Gastrocnemius medialis (tissue), 4 donors: ENCODE measurements around the gene TSNAXIP1.

Source experiments
- CTCF ChIP-seq, 5 experiments: fragments of 450-650 bp in 3 of 5; fragments of 200-600 bp in 2 of 5; sonication (generic) in 2 of 5; IDR thresholded peaks in 4 of 5; conservative IDR thresholded peaks in 1 of 5; 1 replicate in 4 of 5; 2 replicates in 1 of 5; pipeline ENCODE4 v1.5.1; 2016 to 2019; ENCODE audit warnings: antibody characterized with exemption in 5 of 5, mild to moderate bottlenecking in 3 of 5, moderate library complexity in 3 of 5
- POLR2A ChIP-seq, 2 donors: fragments of 450-650 bp; IDR thresholded peaks; one replicate each; pipeline ENCODE4 v1.6.1; 2017; ENCODE audit warnings: antibody characterized with exemption in 2 of 2, mild to moderate bottlenecking in 2 of 2, moderate library complexity in 2 of 2

GRCh38 chr16:67807148-67807682 is 526 bp downstream of the TSNAXIP1 start:
- no peak for TF ChIP-seq POLR2A (IDR thresholded peaks at IDR 0.05)
- TF ChIP-seq CTCF (IDR thresholded peaks at IDR 0.05 in 4 of 5, conservative IDR thresholded peaks at IDR 0.05 in 1 of 5) = peak in 2 of 5 experiments; percentile 22 to 31
